ENCODE measurements around the gene PTPRN2. TPM values are rescaled to one million over a fixed set of nuclear protein-coding genes. Genes with fewer than 3 reads are reported as not detected.

Gene PTPRN2
- total RNA-seq, 1 donor, result 0.09 TPM

GRCh38 chr7:158581440-158582088, 6.1 kb downstream of the PTPRN2 start:
- TF ChIP-seq CTCF (IDR thresholded peaks at IDR 0.05; ENCODE audit: insufficient read depth, low read length), result no peak
- DNase-seq (ENCODE audit: low read depth), result no peak
- no peak overlapping the region for H3K4me3 ChIP-seq (ENCODE audit: low read depth, low read length)

- H3K4me3 ChIP-seq (ENCODE audit: low read depth, low read length), result no peak overlapping the region
- DNase-seq (ENCODE audit: low read depth), result no peak
- no peak for TF ChIP-seq CTCF (IDR thresholded peaks at IDR 0.05; ENCODE audit: insufficient read depth, low read length)
These were observed 7.7 kb downstream of the PTPRN2 start for GRCh38 chr7:158579662-158580646.

- no peak for DNase-seq (ENCODE audit: low read depth)
- TF ChIP-seq CTCF (IDR thresholded peaks at IDR 0.05; ENCODE audit: insufficient read depth, low read length), result no peak
These were observed 11.4 kb downstream of the PTPRN2 start for GRCh38 chr7:158576050-158576762.

GRCh38 chr7:158574308-158575036, 13.2 kb downstream of the PTPRN2 start:
- no peak overlapping the region for H3K4me3 ChIP-seq (ENCODE audit: low read depth, low read length)
- no peak for TF ChIP-seq CTCF (IDR thresholded peaks at IDR 0.05; ENCODE audit: insufficient read depth, low read length)
- no peak for DNase-seq (ENCODE audit: low read depth)

More at GRCh38 chr7:158576050-158576762, 11.4 kb downstream of the PTPRN2 start:
- H3K4me3 ChIP-seq (ENCODE audit: low read depth, low read length), result no peak overlapping the region

- no peak overlapping the region for H3K4me3 ChIP-seq (ENCODE audit: low read depth, low read length)
- DNase-seq (ENCODE audit: low read depth), result no peak
- TF ChIP-seq CTCF (IDR thresholded peaks at IDR 0.05; ENCODE audit: insufficient read depth, low read length), result no peak
These were observed 14.3 kb downstream of the PTPRN2 start for GRCh38 chr7:158573310-158573709.

Measured in fibroblast of the aortic adventitia (primary cell).